Psoas muscle (tissue), 8 donors: Measurements from ENCODE around the gene WWOX. TPM values are rescaled to one million over a fixed set of nuclear protein-coding genes. Genes with fewer than 3 reads are reported as not detected.

Source experiments
- ATAC-seq, 4 donors: fragments of 200-7000 bp; cut with Tn5 transposase; one replicate each; pipeline ENCODE4 v1.9.1; 2020; ENCODE audit warnings: moderate library complexity in 3 of 4, mild to moderate bottlenecking in 2 of 4
- DNase-seq, 2 donors: peaks; one replicate each; pipeline ENCODE4 v3.0.0-alpha.2; 2020
- H3K27ac ChIP-seq: fragments of 200-600 bp; one replicate; pipeline ENCODE4 v1.8.0; 2022
- H3K27me3 ChIP-seq, 3 donors: fragments of 200-600 bp in 1 of 3; one replicate each; pipeline versions ENCODE4 v1.6.1 to v1.8.0; 2013 to 2022; ENCODE audit warnings: low read length in 2 of 3, mild to moderate bottlenecking in 2 of 3, moderate library complexity in 1 of 3; ENCODE audit not compliant: insufficient read depth in 3 of 3
- H3K36me3 ChIP-seq, 2 donors: fragments of 200-600 bp in 1 of 2; one replicate each; pipeline versions ENCODE4 v1.6.1 to v1.8.0; 2013 to 2022; ENCODE audit warnings: low read depth in 1 of 2, mild to moderate bottlenecking in 1 of 2, moderate library complexity in 1 of 2; ENCODE audit not compliant: insufficient read depth in 1 of 2
- H3K4me1 ChIP-seq: fragments of 200-600 bp; one replicate; pipeline ENCODE4 v1.8.0; 2022
- H3K4me3 ChIP-seq: fragments of 200-600 bp; one replicate; pipeline ENCODE4 v1.8.0; 2022; ENCODE audit warnings: mild to moderate bottlenecking
- H3K9me3 ChIP-seq: fragments of 200-600 bp; one replicate; pipeline ENCODE4 v1.8.0; 2022
- CTCF ChIP-seq: fragments of 200-600 bp; IDR thresholded peaks from one replicate; pipeline ENCODE4 v1.8.0; 2022; ENCODE audit warnings: antibody characterized with exemption
- WGBS, 3 donors: extraction: QIAGEN DNeasy Blood & Tissue Kit; methylation state at CpG; one replicate each; pipeline versions ENCODE4 v1.1.6 to v1.1.7; 2013; 5-methylcytosine and 5-hydroxymethylcytosine counted together
- intact Hi-C, 2 donors: fragments of 100-400 bp; cut with DNase I; formaldehyde crosslinking; loops; one replicate each; pipeline versions ENCODE4 v1.11.0 to v1.14.2; 2022
- polyA plus RNA-seq, 3 donors: library from polyadenylated mRNA; stranded (reverse); fragments of 200-250 nt; gene quantifications; one replicate each; pipeline ENCODE4 v1.2.3, GENCODE V29; 2013
- total RNA-seq, 4 donors: library from RNA; stranded (reverse); fragmentation: NEBNext Ultra II Directional in 2 of 4; extraction: Animal tissue kit (Norgen Biotek cat#: 25700) in 2 of 4; gene quantifications; one replicate each; pipeline versions ENCODE4 v1.2.1 to v1.2.4, GENCODE V29; 2021 to 2023
- donor health status: healthy with polysubstance abuse.
- donor health status: DM: no; HTN: no; CAD: no; lungs with moderate emphysema.
- donor health status: Bipolar disorder and iron deficiency.
- donor health status: healthy.
- donor health status: DM: yes; HTN: yes; CAD: no.
- donor health status: DM: no; HTN: no; CAD: no.
- donor health status: DM: no; HTN: no; CAD: no.
- donor health status: DM: yes; HTN: yes; CAD: no.

WWOX gene
- total and polyA plus RNA-seq, 7 donors = 3.1 to 6.6 (median 5.0) TPM

DNA sequence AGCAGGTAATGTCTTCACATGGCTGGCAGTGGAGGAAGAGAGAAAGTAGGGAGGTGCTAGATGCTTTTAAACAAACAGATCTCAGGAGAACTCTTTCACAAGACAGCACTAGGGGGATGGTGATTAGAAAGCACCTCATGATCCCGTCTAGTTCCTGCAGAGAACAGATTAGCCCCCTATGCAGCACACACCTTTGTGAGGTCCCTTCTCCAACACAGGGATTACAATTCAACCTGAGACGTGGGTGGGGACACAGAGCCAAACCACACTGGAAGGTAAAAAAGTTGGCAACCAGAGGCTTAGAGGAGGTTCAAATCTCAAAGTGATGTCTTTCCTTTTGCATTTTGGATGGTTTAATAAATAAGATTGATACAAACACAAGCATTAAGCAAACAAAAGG lies 394.7 kb downstream of the WWOX start:
- Histone ChIP-seq H3K36me3 (no peaks in the 10 kb centered on the region), H3K27ac (no peak overlapping the region), H3K27me3 (no peaks in the 10 kb centered on the region), H3K9me3 (no peaks in the 10 kb centered on the region), H3K4me3 (no peak overlapping the region), H3K4me1 (no peaks in the 10 kb centered on the region)
- intact Hi-C loops = loop anchor here in 1 of 2 donors (10.0 kb wide), 1 partner anchor 369 kb away; no protein-coding TSS in a partner anchor
- no peak for DNase-seq
- WGBS, 3 donors = 93 to 95% (median 94%) methylated on average over 2 of the region's 2 CpGs
- TF ChIP-seq CTCF = no peak
- no peak for ATAC-seq

GRCh38 chr16:78494674-78495073 lies 395.2 kb downstream of the WWOX start:
- Histone ChIP-seq H3K4me3 (no peak overlapping the region), H3K4me1 (no peaks in the 10 kb centered on the region), H3K27me3 (no peaks in the 10 kb centered on the region), H3K36me3 (no peaks in the 10 kb centered on the region), H3K27ac (no peak overlapping the region), H3K9me3 (no peaks in the 10 kb centered on the region)
- 90 to 97% (median 91%) methylated on average over 10 of the region's 10 CpGs for WGBS, 3 donors
- ATAC-seq = no peak
- no peak for DNase-seq
- TF ChIP-seq CTCF = no peak
- intact Hi-C loops = loop anchor here in 1 of 2 donors (10.0 kb wide), 1 partner anchor 370 kb away; no protein-coding TSS in a partner anchor

DNA sequence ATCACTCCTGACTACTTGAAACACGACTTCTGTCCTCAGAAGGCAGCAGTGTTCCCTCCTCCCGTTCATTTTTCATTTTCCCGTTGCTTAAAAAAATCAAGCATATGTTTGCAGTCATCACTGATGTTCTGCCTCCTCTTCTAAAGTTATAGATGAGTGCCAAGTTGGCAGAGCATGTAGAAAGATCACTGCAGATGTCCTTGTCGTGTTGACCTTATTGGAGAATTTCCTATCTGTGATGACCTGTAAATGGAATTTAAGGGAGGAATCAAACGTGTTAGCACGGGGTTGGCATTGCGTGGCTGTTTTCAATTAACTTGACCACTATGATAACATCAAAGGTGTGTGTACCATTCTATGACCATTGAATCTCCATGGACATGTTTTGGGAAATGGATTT lies 396.7 kb downstream of the WWOX start:
- no peak for TF ChIP-seq CTCF
- ATAC-seq = no peak
- H3K36me3 ChIP-seq = no peaks in the 10 kb centered on the region
- WGBS, 3 donors = 56 to 69% (median 60%) methylated on average over 7 of the region's 7 CpGs
- DNase-seq = no peak
- no peaks in the 10 kb centered on the region for H3K9me3 ChIP-seq
- no peaks in the 10 kb centered on the region for H3K27me3 ChIP-seq
- intact Hi-C loops = loop anchor here in 1 of 2 donors (10.0 kb wide), 1 partner anchor 371 kb away; no protein-coding TSS in a partner anchor
- H3K4me3 ChIP-seq = no peak overlapping the region
- no peaks in the 10 kb centered on the region for H3K4me1 ChIP-seq
- no peak overlapping the region for H3K27ac ChIP-seq

DNA sequence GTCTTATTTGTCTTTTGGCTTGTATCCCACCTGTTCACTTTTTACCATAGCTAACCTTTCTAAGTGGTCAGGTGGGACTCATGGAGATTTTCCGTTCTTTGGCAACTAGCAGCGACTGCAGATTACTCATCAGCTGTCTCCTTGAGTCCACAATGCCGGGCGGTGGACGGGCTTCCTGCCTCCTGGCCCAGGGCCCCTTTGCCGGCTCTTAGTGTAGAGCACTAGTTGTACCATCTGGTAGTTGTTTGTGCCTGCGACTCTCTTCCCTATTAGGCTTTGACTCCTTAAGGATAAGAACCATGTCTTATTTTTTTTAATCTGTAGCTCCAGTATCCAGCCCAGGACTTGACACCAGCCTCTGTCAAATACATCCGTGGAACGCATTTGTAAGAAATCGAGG lies 399.9 kb downstream of the WWOX start:
- Histone ChIP-seq H3K36me3 (no peaks in the 10 kb centered on the region), H3K4me1 (peaks cover 11% of the 10 kb centered on the region), H3K27ac (no peak overlapping the region), H3K4me3 (no peak overlapping the region), H3K9me3 (no peaks in the 10 kb centered on the region), H3K27me3 (no peaks in the 10 kb centered on the region)
- ATAC-seq (no peak), DNase-seq (no peak)
- 51 to 69% (median 55%) methylated on average over 10 of the region's 10 CpGs for WGBS, 3 donors
- no peak for TF ChIP-seq CTCF
- intact Hi-C loops = loop anchor here in 1 of 2 donors (10.0 kb wide), 1 partner anchor 375 kb away; no protein-coding TSS in a partner anchor
